GM18520 (cell line): ENCODE data around the gene PSORS1C1.

ENCODE experiments used
- ATAC-seq: cut with Tn5 transposase; IDR thresholded peaks from one replicate; pipeline ENCODE4 v1.9.1; 2021; ENCODE audit not compliant: unreplicated experiment

PSORS1C1 gene

DNA sequence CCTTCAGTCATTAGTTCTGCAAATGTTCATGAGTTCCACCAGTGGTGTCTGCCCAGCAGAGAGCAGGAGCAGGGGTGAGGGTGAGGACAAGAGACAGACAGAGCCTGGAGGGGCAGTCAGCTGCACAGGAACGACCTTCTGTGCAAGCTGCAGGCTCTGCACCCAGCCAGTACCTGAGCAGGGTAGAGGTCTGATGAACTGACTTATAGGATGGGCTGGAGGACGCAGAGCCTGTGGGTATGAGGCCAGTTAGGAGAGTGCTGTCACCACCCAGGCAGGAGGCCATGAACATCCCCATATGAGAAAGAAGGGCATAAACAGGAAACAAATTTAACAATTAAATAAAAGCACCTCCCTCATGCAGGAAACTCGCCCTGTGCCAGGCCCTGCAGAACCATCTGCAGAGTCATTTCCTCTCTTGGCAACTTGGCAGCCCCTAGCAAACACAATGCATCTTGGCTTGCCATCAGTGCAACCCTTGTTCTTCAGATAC, 20.2 kb upstream of the PSORS1C1 start:
- no peak for ATAC-seq

GRCh38 chr6:31096215-31096614, 18.4 kb upstream of the PSORS1C1 start:
- ATAC-seq = no peak

DNA sequence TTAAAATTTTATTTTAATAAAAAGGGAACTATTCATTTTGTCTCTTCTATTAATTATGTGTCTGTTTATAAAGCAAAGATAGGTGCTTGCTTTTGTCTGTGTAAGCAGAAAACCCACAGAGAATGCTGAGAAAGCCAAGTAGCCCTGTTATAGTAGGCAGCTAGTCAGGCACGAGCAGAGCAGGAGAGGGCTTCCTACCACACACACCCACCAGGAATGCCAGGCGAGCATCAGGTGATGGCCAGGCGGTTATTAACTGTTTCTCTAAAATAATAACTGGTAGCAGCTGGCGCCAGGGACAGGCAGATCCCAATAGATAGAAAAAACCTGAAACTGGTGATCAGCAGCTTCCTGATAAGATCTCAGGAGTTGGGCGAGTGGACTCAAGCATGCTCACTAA, 17.9 kb upstream of the PSORS1C1 start:
- ATAC-seq = no peak

DNA sequence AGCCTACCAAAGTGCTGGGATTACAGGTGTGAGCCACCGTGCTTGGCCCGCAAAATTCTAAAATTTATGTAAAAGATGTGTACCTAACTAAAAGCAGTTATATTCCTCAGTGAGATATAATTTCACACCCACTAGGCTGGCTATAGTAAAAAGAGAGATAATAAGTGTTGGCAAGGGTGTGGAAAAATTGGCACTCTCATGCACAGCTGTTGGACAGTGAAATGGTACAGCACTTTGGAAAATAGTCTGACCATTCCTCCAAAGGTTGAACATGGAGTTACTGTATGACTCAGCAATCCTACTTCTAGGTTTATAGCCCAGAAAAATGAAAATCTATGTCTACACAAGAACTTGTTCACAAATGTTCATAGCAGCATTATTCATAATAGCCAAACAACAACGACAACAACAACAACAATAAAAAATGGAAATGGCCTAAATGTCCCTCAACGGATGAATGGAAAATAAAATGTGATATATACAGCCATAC, 16.1 kb upstream of the PSORS1C1 start:
- no peak for ATAC-seq

DNA sequence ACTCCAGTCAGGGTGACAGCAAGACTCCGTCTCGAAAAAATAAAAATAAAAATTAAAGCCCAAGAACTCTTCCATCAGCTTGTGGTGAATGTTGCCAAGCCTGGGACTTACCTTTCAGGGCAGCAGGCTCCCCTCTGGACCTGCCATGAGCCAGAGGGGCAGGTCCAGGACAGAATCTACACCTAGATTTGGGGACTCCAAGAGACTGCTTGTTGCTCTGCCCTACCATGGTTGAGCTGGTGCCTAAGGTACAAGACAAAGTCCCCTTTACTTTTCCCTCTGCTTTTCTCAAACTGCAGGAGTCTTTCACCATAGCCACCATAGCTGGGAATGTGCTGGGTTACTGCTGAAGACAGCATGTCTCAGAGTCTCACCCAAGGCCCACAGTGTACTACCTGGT, 11.5 kb upstream of the PSORS1C1 start:
- no peak for ATAC-seq

GRCh38 chr6:31107052-31107451, 7.5 kb upstream of the PSORS1C1 start:
- ATAC-seq = no peak

GRCh38 chr6:31110825-31111582, 3.6 kb upstream of the PSORS1C1 start:
- no peak for ATAC-seq

GRCh38 chr6:31111712-31112111, 2.9 kb upstream of the PSORS1C1 start:
- no peak for ATAC-seq

DNA sequence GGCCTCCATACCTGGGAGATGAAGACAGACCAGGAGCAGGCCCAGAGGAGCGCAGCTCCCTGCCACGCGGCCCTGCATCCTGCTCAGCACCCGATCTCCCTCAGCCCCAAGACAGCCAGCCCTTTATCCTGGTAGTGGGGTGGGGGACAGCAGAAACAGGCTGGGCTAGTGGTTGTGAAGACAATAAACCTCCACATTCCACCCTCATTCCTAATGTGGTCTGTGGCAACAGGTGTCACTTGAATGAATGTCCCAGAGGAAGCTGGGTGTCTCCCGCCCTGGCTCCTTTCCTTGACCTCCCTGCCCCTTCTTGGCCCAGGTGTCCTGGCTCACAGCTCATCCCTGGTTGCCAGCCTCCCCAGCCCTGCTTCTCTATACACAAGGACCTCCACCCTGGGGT, 2.1 kb upstream of the PSORS1C1 start, which contains the start of gene C6orf15:
TSS of gene C6orf15 (minus strand) at position 98 of the 400 bp plus-strand sequence. CDS start at position 78, 20 bp downstream.
- ATAC-seq = no peak

DNA sequence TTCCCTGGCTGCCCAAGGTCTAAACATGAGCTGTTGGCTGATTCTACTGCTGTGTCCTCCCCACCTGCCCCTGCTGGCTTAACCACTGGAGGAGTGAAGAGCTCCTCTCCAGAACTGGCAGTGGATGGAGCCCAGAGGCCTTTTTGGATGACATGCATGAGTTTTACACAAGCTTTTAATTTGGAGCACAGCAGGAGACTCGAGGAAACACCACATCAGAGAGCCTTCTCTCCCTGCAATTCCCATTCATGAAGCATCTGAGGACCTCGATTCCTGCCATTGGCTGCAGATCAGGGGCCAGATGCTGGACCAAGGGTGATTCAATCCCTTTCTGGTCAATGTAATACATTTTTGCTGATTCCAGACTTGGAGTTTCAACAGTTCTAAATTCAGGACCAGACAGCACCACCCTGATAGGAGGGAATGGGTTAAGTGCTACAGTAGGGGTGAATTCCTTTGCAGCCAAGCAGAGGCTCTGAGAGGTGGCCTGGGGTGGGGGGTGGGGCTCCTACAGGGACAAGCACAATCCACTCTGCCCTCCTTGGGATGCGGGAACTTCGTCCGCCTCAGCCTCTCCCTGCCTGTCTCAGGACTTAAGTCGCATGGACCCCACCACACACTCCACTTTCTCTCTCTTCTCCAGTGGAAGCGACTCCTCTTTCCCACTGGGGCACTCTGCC, 599 bp upstream of the PSORS1C1 start:
- ATAC-seq = no peak

DNA sequence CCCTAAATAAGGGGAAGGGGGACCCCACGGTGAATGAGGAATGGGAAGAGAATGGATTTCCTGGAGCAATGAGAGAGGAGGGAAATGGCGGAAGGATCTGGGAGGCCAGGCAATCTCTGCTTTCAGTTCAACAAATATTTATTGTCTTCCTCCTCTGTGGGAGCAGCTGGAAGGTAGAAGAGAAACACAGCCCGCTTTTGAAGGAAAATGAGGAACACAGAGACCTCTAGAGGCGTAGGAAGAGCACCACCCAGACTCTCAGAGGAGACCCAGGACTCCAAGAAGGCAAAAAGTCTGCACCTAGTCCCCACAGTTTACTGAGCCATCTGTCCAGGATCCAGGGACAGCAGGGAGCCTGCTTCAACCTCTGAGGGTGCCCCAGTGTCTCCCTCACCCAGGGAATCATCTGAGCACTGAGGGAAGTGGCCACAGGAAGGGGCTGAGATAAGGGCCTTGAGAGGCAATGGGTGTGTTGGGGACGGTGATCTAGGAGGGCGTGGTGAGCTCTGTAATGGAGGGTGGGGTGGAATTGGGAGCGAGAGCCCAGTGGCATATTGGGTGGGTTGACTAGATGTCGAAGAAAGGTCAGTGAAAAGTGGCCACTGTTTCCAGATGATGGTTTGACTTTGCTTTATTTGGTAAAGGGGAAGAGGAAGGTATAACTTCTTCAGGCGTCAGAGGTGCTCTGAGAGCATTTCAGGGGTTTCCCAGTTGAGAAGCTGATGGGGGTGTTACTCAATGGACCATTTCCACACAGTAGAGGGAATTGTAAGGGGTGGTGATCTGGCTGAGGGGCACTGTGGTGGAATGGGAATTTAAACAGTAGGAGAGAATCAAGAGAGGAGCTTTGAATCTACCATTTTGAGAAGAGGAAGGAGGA, 610 bp downstream of the PSORS1C1 start:
- no peak for ATAC-seq

- ATAC-seq = no peak
Measured at GRCh38 chr6:31115941-31116560, 1.5 kb downstream of the PSORS1C1 start.

DNA sequence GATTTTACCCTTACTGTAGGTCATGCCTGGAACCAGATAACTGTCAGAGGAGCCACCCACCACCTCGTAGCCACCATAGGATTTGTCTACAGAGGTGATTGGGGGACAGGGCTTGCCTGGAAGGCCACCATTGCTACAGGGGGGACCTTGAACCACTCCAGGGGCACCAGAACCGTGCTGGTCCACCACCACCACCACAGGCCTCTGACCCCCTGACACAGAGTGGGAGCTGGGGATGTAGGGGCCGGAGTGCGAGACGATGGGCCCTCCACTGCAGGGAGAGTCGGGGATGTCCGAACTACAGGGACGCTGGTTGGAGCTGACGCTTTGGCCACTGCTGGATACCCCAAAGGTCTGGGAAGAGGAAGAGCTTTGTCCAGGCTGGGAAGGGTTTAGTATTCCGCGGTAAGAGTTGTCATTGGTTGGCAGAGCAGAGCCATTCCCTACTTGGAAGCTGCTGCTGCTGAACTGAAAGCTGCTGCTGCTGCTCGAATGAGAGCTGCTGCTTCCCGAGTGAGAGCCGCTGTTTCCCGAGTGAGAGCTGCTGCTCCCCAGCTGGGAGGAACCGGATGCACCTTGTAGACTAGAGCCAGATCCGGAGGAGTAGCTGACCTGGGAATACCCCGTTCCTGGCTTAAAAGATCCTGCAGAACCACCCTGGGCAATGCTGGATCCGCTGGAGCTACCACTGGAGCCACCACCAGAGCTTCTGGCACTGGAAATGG, 2.2 kb downstream of the PSORS1C1 start:
- ATAC-seq = no peak

DNA sequence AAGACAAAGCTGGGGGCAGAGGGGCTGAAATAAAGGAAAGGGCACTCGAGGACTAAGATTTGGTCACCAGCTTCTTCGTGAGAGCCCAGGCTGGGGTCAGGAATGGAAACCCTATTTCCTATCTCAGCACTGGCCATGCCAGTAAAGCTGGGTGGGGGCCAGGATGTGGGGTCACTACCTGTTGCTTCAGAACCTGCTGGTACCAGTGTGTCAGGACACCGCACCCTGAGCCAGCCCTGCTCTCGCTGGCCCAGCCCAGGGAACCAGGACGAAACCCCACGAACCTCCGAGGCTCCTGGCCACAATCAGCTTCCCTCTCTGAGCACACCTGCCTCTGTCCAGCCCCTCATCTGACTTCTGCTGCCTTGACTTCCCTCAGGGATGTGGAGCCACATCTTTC, 3.6 kb downstream of the PSORS1C1 start:
- no peak for ATAC-seq

GRCh38 chr6:31120151-31120915, 5.7 kb downstream of the PSORS1C1 start, which contains the start of gene CDSN:
Gene CDSN, minus strand, starts transcription at chr6:31120446. Its CDS starts 27 bp downstream, at chr6:31120419.
- ATAC-seq = no peak

- no peak for ATAC-seq
Measured at GRCh38 chr6:31121131-31121790, 6.7 kb downstream of the PSORS1C1 start.

DNA sequence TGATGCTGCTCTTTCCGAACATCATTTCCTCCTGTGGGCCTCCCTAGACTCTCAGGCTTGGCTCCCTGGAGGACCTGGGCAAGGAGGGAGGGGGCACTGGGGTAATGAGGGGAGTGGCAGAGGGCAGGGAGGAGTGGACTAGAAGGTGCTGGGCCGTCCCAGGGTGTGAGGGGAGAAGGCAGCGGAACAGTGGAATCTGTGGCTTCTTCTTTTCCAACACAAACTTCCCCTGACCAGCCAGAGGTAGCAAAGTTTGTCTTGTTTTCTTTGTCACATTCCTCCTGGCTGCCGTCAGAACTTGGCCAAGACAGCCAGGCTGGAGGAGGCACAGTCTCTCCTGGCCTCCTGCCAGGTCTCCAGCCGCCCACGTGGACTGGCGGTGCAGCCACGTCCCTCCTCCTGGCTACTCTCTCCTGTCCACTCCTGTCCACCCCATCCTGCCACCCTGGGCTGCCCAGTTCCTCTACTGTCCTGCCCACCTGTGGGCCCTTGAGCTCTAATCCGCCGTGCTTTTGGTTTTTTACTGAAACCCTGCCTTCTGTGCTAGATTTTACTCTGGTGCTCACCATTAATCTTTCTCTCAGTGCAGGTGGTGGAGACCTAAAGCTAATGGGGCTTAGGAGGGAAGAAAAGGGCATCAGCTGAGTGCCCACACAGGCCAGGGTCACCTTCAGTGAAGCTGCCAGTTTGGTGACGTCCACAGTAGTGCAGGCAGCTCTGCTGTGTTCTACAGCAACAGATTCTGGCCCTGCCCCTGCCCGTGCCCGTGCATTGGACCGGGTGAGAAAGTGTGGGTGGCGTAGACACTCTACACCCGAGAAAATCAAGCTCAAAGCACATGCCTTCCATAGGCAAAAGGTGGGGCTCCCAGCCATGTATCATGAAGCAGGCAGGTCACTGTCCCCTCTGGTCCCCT, 8.4 kb downstream of the PSORS1C1 start:
- no peak for ATAC-seq

DNA sequence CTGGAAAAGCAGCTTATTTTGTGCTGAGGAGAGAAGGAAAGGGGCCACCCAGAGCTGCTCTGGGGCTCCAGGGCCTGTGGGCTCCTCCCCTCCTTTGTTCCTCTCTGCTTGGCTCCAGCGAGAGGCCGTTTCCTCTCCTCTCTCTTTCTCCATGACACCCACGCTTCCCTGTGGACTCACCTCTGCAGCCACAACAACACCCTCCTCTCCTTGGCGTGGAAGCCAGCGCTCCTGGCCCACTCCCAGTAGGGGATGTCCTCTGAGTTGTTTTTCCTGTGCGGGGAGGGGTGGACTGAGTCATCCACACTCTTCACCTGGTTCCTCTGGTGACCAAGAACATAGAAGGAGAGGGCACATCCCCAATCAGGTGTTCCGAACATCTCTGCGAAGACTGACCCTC, 10.6 kb downstream of the PSORS1C1 start:
- no peak for ATAC-seq
